Hepatocyte (in vitro differentiated cells): Measurements from ENCODE around the gene MAP4K3. TPM values are rescaled to one million over a fixed set of nuclear protein-coding genes. Genes with fewer than 3 reads are reported as not detected.
"Not testable (repeated sequence)": the region's sequence is repeated elsewhere in the genome, so short reads cannot be mapped to it uniquely, and the experiment has no call there.

ENCODE experiments used
- DNase-seq: peaks from one replicate; pipeline ENCODE4 v3.0.0-alpha.2; 2016; ENCODE audit warnings: low spot score
- H2AFZ ChIP-seq: fragments of 200-600 bp; sonication (generic); 2 replicates; pipeline ENCODE4 v1.6.0; 2016; ENCODE audit warnings: antibody characterized with exemption, mild to moderate bottlenecking
- H3K27ac ChIP-seq: fragments of 200-600 bp; sonication (generic); 2 replicates; pipeline ENCODE4 v1.5.1; 2016; ENCODE audit warnings: mild to moderate bottlenecking
- H3K27me3 ChIP-seq: fragments of 200-600 bp; sonication (generic); 2 replicates; pipeline ENCODE4 v1.6.1; 2016
- H3K36me3 ChIP-seq: fragments of 200-600 bp; sonication (generic); replicated peaks from 2 replicates; pipeline ENCODE4 v1.5.1; 2016; ENCODE audit warnings: low read depth; ENCODE audit not compliant: insufficient read depth
- H3K4me1 ChIP-seq: fragments of 200-600 bp; sonication (generic); 2 replicates; pipeline ENCODE4 v1.5.1; 2016; ENCODE audit warnings: mild to moderate bottlenecking, moderate library complexity; ENCODE audit not compliant: insufficient read depth
- H3K4me2 ChIP-seq: fragments of 200-600 bp; sonication (generic); 2 replicates; pipeline ENCODE4 v1.6.0; 2016
- H3K4me3 ChIP-seq: fragments of 200-600 bp; sonication (generic); 2 replicates; pipeline ENCODE4 v1.5.1; 2016; ENCODE audit warnings: mild to moderate bottlenecking
- H3K79me2 ChIP-seq: fragments of 200-600 bp; sonication (generic); 2 replicates; pipeline ENCODE4 v1.6.0; 2017; ENCODE audit warnings: mild to moderate bottlenecking
- H3K9me2 ChIP-seq: fragments of 200-600 bp; sonication (generic); replicated peaks from 2 replicates; pipeline ENCODE4 v1.6.0; 2017; ENCODE audit warnings: mild to moderate bottlenecking; ENCODE audit not compliant: insufficient read depth
- H3K9me3 ChIP-seq: fragments of 200-600 bp; sonication (generic); 2 replicates; pipeline ENCODE4 v1.5.1; 2016; ENCODE audit warnings: low read depth, mild to moderate bottlenecking
- H4K20me1 ChIP-seq: fragments of 200-600 bp; sonication (generic); 2 replicates; pipeline ENCODE4 v1.6.0; 2016; ENCODE audit warnings: mild to moderate bottlenecking; ENCODE audit not compliant: insufficient read depth, poor library complexity, severe bottlenecking
- EZH2 ChIP-seq: fragments of 200-600 bp; sonication (generic); IDR thresholded peaks from 2 replicates; pipeline ENCODE4 v1.6.1; 2016; ENCODE audit warnings: antibody characterized with exemption, mild to moderate bottlenecking, borderline replicate concordance
- EZH2phosphoT487 ChIP-seq: fragments of 200-600 bp; sonication (generic); IDR thresholded peaks from one replicate; pipeline ENCODE4 v1.6.1; 2018; ENCODE audit warnings: antibody characterized with exemption, mild to moderate bottlenecking, low read depth, moderate library complexity; ENCODE audit not compliant: unreplicated experiment, severe bottlenecking
- WGBS: methylation state at CpG from one replicate; pipeline ENCODE4 v1.1.6; 2016; ENCODE audit warnings: low lambda C conversion rate; ENCODE audit errors: missing lambda C conversion rate; 5-methylcytosine and 5-hydroxymethylcytosine counted together
- polyA plus RNA-seq: library from polyadenylated mRNA; unstranded; fragments of >200 nt; fragmentation: Nextera tagmentation; extraction: Ambion mirVana; gene quantifications from 2 replicates; pipeline ENCODE4 v1.2.1, GENCODE V29; 2016
- total RNA-seq: library from RNA; depleted of rRNA; stranded (reverse); fragments of >200 nt; gene quantifications from 2 replicates; pipeline ENCODE4 v1.2.3, GENCODE V29; 2014
- TF ChIP-seq, protein P1 (sequence below): fragments of 200-600 bp; sonication (generic); IDR thresholded peaks from 2 replicates; pipeline ENCODE4 v1.5.1; 2016; ENCODE audit warnings: antibody characterized with exemption, mild to moderate bottlenecking; ENCODE audit not compliant: poor library complexity

Gene MAP4K3
- total and polyA plus RNA-seq, 2 experiments from 2014 or later = 24.5 to 65.1 TPM

- Histone ChIP-seq H3K27me3 (no peaks in the 10 kb centered on the region), H3K9me2 (no peaks in the 10 kb centered on the region), H3K4me1 (peaks cover 6% of the 10 kb centered on the region), H2AFZ (no peak overlapping the region), H3K9me3 (no peaks in the 10 kb centered on the region), H3K4me2 (no peak overlapping the region), H3K4me3 (no peak overlapping the region), H3K36me3 (no peaks in the 10 kb centered on the region), H3K27ac (no peak overlapping the region), H3K79me2 (peaks cover 91% of the 10 kb centered on the region), H4K20me1 (peaks cover 25% of the 10 kb centered on the region)
- DNase-seq = no peak
- 98% methylated on average over 2 of the region's 2 CpGs for WGBS
- TF ChIP-seq EZH2 = no peak
- no peak for TF ChIP-seq EZH2phosphoT487
- TF ChIP-seq, protein P1, sequence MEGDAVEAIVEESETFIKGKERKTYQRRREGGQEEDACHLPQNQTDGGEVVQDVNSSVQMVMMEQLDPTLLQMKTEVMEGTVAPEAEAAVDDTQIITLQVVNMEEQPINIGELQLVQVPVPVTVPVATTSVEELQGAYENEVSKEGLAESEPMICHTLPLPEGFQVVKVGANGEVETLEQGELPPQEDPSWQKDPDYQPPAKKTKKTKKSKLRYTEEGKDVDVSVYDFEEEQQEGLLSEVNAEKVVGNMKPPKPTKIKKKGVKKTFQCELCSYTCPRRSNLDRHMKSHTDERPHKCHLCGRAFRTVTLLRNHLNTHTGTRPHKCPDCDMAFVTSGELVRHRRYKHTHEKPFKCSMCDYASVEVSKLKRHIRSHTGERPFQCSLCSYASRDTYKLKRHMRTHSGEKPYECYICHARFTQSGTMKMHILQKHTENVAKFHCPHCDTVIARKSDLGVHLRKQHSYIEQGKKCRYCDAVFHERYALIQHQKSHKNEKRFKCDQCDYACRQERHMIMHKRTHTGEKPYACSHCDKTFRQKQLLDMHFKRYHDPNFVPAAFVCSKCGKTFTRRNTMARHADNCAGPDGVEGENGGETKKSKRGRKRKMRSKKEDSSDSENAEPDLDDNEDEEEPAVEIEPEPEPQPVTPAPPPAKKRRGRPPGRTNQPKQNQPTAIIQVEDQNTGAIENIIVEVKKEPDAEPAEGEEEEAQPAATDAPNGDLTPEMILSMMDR = no peak
These were observed 51.9 kb downstream of the MAP4K3 start for GRCh38 chr2:39385172-39385571.

DNA sequence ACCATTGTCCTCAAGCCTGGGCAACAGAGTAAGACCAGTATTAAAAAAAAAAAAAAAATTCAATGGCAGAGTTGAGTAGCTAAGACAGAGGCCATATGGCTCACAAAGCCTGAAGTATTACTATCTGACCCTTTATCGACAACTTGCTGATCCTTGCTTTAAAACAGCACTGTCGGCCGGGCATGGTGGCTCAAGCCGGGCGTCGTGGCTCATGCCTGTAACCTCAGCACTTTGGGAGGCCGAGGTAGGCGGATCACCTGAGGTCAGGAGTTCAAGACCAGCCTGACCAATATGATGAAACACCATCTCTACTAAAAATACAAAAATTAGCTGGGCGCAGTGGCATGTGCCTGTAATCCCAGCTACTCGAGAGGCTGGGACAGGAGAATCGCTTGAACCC, 53.0 kb downstream of the MAP4K3 start:
- not testable (repeated sequence) for H3K27ac ChIP-seq, DNase-seq, H3K4me2 ChIP-seq, H3K9me3 ChIP-seq, H3K9me2 ChIP-seq, H3K4me3 ChIP-seq, H3K27me3 ChIP-seq, H3K4me1 ChIP-seq, H2AFZ ChIP-seq, H3K36me3 ChIP-seq
- peaks cover 89% of the 10 kb centered on the region for H3K79me2 ChIP-seq
- WGBS = 99% methylated on average over 11 of the region's 11 CpGs
- H4K20me1 ChIP-seq = peaks cover 16% of the 10 kb centered on the region

DNA sequence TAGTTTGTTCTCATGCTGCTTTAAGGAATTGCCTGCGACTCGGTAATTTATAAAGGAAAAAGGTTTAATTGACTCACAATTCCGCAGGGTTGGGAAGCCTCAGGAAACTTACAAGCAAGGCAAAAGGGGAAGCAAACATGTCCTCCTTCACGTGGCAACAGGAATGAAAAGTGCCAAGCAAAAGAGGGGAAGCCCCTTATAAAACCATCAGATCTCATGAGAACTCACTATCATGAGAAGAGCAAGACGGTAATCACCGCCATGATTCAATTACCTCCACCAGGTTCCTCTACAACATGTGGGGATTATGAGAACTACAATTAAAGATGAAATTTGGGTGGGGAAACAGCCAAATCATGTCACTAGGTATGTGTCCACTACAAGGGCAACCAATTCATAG, 53.9 kb downstream of the MAP4K3 start:
- WGBS = 96% methylated on average over 6 of the region's 6 CpGs
- Histone ChIP-seq H3K9me3 (no peaks in the 10 kb centered on the region), H4K20me1 (peaks cover 7% of the 10 kb centered on the region), H3K4me1 (peaks cover 9% of the 10 kb centered on the region), H3K4me2 (no peak overlapping the region), H3K27ac (no peak overlapping the region), H2AFZ (no peak overlapping the region), H3K79me2 (peaks cover 89% of the 10 kb centered on the region), H3K27me3 (no peaks in the 10 kb centered on the region), H3K36me3 (no peaks in the 10 kb centered on the region), H3K4me3 (no peak overlapping the region), H3K9me2 (no peaks in the 10 kb centered on the region)
- DNase-seq = no peak
- TF ChIP-seq, protein P1 = no peak
- TF ChIP-seq EZH2phosphoT487 (no peak), EZH2 (no peak)

GRCh38 chr2:39381653-39382052, 55.4 kb downstream of the MAP4K3 start:
- peaks cover 85% of the 10 kb centered on the region for H3K79me2 ChIP-seq
- H3K4me3 ChIP-seq = no peak overlapping the region
- TF ChIP-seq, protein P1 = no peak
- no peak for TF ChIP-seq EZH2
- no peak for TF ChIP-seq EZH2phosphoT487
- no peaks in the 10 kb centered on the region for H3K9me3 ChIP-seq
- H3K36me3 ChIP-seq = no peaks in the 10 kb centered on the region
- no peak overlapping the region for H2AFZ ChIP-seq
- H3K27me3 ChIP-seq = no peaks in the 10 kb centered on the region
- 67% methylated on average over 5 of the region's 5 CpGs for WGBS
- H3K4me1 ChIP-seq = peaks cover 9% of the 10 kb centered on the region
- no peak for DNase-seq
- no peaks in the 10 kb centered on the region for H4K20me1 ChIP-seq
- H3K27ac ChIP-seq = no peak overlapping the region
- H3K4me2 ChIP-seq = no peak overlapping the region
- no peaks in the 10 kb centered on the region for H3K9me2 ChIP-seq
